Measurements from ENCODE around the gene BACE1-AS. TPM values are rescaled to one million over a fixed set of nuclear protein-coding genes. Genes with fewer than 3 reads are reported as not detected.

The BACE1-AS gene
- 1.7 and 3.3 TPM in 2 replicates for total RNA-seq

DNA sequence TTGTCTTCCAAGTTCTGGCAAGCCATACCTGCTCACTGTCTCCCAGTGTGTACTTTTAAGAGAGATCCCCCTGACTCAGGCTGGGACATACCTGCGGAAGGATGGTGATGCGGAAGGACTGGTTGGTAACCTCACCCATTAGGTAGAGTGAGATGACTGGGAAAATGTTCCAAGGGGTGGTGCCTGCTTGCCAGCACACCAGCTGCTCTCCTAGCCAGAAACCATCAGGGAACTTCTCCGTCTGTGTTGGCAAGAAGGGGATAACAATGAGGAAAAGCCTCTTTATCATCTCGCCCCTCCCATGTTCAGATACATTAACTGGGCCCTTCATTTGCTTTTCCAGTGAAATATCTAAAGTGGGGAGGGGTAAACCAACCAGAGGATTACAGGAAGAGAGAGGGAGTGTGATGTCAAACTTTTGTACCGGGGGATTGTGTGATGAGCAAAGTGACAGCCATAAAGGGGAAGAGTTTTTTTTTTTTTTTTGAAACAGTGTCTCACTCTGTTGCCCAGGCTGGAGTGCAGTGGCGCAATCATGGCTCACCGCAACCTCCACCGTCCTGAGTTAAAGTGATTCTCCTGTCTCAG lies at the start of gene BACE1-AS:
TSS of gene BACE1-AS (plus strand) at position 538 of the 588 bp plus-strand sequence.

DNA sequence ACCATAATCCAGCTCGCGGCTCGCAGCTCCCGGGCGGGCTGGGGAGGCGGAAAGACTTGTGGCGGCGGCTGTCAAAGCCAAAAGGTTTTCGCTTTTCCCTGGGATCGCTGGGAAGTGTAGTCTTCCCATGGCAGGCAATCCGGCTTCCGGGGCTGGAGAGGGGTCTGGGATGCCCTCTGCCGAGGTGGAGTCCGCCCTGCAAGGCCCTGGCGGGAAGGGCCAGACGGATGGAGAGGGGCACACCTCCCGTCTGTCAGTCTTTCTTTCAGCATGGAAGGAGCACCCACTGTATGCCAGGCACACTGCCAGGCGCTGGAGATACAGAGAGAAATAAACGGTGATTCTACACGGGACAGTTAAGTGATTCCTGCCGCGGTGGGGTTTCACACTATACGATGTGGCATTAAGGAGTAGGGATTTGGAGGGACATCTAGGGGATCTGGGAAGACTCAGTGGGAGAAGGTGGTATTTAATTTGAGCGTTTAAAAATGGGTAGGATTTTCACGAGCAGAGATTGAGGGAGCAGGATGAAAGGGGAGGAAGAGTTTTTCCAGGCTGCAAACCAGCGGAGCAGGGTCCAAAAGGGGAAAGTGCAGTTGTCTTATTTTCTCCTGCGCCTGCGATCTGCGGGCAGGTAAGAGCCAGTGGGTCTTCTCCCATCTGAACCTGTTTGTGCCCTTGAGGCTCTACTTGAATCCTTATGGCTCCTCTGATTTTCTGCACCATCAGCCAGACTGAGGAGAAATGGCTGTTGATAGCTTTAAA lies 25.2 kb downstream of the BACE1-AS start, which contains the start of gene BACE1:
TSS of gene BACE1 (minus strand) at position 60 of the 765 bp plus-strand sequence. CDS start 461 bp downstream, outside the sequence.

DNA sequence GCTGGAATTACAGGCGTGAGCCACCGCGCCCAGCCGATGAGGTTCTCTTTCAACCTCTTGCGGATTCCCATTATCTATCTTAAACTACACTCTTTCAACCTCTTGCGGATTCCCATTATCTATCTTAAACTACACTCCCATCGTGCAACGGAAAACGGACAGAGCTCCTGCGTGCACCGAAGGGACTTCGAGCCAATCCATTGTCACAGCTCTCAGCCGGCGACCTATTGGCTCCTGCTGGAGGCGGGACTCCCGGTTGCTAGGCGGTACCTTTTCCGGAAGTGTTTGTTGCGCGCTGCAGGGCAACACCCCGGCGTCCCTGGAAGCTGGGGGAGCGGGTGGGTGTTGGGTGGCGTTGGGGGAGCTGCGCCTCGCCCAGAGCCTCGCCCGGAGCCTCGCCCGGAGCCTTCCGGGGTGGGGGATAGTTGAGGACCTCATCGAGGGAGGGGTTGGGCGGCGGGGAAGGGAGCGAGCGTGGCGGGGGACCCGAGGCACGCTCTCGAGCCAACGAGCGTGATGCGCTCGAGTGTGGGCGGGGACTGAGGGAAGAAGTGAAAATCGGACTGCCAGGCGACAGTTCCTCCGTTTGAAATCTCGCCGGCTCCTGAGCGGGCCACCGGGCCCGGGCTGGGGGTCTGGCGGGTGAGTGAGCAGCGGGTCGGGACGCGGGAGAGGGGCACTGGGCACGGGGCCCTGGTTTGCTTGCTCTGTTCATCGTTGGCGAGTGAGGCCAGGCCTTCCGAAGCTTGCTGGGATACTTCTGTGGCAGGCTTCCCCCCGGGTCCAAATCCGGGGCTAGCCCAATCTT lies 36.6 kb downstream of the BACE1-AS start, which contains the start of gene CEP164:
TSS of gene CEP164 (plus strand) at position 288 of the 808 bp plus-strand sequence. CDS start 10,733 bp downstream, outside the sequence.

Other genes with a start within 250 kb of the BACE1-AS start
- gene SIK3, start 192.9 kb upstream of the BACE1-AS start, total RNA-seq: 8.4 and 8.8 TPM in 2 replicates
- 108 and 109 TPM in 2 replicates for gene PAFAH1B2, start 147.1 kb upstream of the BACE1-AS start, total RNA-seq
- gene SIDT2, start 112.6 kb upstream of the BACE1-AS start, total RNA-seq: 10.3 and 14.0 TPM in 2 replicates
- 42.9 and 116 TPM in 2 replicates for gene TAGLN, start 92.0 kb upstream of the BACE1-AS start, total RNA-seq
- 28.3 and 30.6 TPM in 2 replicates for gene PCSK7, start 59.3 kb upstream of the BACE1-AS start, total RNA-seq
- gene RNF214, start 58.7 kb upstream of the BACE1-AS start, total RNA-seq: 6.2 and 6.5 TPM in 2 replicates
- gene BACE1, start 24.9 kb downstream of the BACE1-AS start, total RNA-seq: 7.8 and 17.3 TPM in 2 replicates
- gene CEP164, start 36.5 kb downstream of the BACE1-AS start, total RNA-seq: 20.6 and 21.2 TPM in 2 replicates